HG03064 (cell line): ENCODE results near the gene TTN.
A peak's percentile ranks its signal among the peaks of the same experiment; 100 is the strongest.

Experiments
- ATAC-seq: cut with Tn5 transposase; IDR thresholded peaks from one replicate; pipeline ENCODE4 v1.9.1; 2021; ENCODE audit warnings: low read depth; ENCODE audit not compliant: unreplicated experiment

Gene TTN

GRCh38 chr2:178807227-178808008 is at the start of gene TTN:
Gene TTN, minus strand, starts transcription at chr2:178807423. Its CDS starts 2,781 bp downstream, at chr2:178804642.
- ATAC-seq: no peak

- ATAC-seq: no peak
Observed at GRCh38 chr2:178855151-178855550, 47.9 kb upstream of the TTN start.

DNA sequence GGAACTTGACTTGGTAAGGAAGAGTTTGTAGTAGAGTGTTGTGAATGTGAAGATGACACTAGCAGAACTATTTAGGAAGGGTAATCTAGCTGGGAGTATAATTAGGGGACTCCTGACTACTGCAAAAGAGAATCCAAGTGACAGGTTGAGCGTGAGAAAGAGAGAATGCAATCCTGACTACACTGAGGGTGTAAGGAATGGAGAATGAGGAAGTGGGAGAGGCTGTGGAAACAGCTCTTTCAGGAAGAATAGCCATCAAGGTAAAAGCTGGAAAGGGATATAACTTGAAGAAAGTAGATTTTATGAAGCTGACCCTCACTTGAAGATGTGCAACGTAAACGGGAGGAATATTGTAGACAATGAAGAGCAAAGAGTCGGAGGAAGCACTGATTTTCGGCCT is 41.1 kb upstream of the TTN start:
- ATAC-seq: no peak

GRCh38 chr2:178846458-178846802 is 39.2 kb upstream of the TTN start:
- no peak for ATAC-seq

DNA sequence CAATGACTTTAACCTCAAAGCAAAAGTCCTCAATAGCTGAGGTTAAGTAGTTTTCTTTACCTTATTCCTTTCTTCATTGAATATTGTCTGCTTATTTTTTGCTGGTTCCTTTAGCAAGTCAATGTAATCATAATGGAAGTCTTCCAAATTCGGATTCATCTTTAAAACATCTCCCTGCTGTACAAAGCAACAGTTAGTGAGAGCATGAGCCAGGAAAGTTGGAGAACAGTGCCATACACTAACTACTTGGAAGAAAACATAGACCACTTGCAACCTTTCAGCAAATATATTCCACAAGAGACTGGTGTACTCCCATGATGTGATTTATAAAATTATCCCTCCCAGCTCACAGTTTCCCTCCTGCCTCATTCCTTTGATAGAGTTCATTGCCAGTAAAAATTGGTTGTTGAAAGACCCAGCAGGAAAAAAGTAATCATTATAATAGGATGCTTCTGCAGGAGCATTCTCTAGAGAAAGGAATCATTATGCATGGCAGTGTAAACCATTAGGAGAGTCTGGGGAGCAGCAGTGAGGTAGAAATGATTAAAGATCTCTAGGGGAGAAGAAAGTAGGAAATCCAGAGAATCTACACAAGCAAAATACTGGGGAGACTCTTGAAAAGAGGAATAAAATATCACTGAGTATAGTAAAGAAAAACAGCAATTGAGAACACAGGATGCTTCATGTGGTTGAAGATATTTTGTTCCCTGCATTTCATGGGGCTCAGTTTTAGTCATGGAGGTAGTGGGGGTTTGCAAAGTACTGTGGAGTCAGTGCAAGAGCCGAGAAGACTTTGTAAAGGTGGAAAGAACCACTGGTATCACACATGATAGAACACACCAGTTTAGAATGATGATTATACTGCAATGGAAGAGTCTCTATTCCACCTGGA is 38.6 kb upstream of the TTN start:
- no peak for ATAC-seq

GRCh38 chr2:178844701-178845100 is 37.5 kb upstream of the TTN start:
- no peak for ATAC-seq

DNA sequence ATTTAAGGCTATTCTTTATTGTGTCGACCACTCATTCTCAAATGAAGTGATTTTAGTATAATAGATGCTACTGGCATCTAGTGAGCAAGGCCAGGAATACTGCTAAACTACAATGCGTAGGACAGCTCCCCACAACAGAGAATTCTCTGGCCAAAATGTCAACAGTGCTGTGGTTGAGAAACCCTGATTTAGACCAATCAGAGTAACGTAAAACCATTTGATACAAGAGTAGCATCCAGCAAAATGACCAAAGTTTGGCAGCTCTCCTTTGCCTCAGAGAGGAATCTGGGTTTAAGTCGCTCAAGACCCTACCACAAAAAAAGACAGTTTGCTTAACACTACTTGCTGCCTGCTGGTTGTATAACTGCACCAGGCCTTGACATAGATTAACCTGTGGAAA is 37.0 kb upstream of the TTN start:
- ATAC-seq: no peak

DNA sequence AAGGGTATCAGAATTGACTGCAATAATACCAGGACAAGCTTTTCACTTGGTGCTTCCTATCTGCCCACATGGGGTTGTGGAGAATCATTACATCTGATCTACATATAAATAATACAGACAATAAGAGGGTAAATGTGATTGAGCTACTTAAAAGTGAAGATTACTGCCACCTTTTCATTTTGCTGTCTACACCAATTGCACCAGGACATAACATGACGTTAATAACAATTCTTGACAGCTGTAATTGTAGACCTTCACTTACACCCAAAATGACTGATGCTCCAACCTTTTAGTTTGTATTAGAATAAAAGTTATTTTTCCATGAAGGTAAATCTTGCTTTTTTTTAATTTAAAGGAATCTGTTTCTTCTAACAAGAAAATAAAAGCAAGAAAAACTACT is 36.5 kb upstream of the TTN start:
- ATAC-seq: no peak

DNA sequence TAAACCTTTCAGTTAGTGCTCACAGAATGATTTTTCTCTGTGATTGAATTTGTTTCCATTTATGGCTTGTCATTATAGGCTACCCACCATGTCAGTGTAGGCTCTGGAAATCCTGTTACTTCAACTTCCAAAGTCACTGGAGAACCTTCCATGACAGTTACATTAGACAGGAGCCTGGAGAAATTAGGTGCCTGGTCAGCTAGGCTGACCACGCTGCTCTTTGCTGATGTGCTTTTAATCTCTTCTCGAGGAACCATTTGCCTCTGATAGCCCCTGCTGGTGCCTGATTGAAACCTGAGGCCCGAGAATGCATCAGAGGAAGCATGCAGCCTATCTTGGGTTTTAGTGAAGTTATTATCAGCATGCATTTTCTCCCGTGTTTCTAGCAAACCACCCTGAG is 29.6 kb upstream of the TTN start:
- no peak for ATAC-seq

DNA sequence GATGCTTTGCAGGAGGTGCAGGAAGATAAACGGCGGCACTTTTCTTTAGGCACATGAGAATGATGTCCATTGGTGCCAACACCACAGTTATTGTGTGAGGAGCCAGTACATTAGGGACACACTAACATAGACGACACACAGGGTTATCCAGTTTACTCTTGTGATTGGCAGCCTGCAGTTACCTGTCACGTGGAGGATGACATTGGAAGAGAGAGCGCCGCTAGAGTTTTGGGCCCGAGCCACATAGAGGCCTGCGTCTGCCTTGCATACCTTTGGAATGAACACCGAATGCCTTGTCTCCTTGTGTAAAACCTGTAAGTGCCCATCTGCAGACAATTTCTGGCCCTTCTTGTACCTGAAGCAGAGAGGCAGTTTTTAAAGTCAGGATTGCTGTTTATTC is 26.9 kb upstream of the TTN start:
- no peak for ATAC-seq

- ATAC-seq: no peak
Observed at GRCh38 chr2:178833382-178833781, 26.2 kb upstream of the TTN start.

DNA sequence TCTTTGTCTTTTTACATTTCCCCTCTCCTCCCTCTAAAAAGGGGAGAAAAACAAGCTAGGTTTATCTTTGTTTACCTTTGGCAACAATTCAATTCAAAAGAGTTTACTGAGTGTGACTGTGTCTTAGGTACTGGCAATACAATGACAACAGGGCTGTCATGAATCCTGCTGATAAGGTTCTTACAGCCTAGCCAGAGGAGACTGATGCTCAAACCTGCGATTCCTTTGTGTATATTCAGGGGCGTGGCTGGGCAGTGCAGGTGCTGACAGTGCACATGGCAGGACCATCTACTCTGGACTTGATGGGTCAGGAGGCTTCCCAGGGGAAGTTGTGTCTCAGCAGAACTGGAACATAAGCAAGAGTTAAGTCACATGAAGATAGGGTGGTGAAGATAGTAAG is 23.2 kb upstream of the TTN start:
- ATAC-seq: no peak

GRCh38 chr2:178829981-178830380 is 22.8 kb upstream of the TTN start:
- ATAC-seq: no peak

GRCh38 chr2:178829299-178829960 is 22.2 kb upstream of the TTN start:
- ATAC-seq: no peak

- no peak for ATAC-seq
Observed at GRCh38 chr2:178828486-178828881, 21.3 kb upstream of the TTN start.

- no peak for ATAC-seq
Observed at GRCh38 chr2:178827739-178828485, 20.7 kb upstream of the TTN start.

DNA sequence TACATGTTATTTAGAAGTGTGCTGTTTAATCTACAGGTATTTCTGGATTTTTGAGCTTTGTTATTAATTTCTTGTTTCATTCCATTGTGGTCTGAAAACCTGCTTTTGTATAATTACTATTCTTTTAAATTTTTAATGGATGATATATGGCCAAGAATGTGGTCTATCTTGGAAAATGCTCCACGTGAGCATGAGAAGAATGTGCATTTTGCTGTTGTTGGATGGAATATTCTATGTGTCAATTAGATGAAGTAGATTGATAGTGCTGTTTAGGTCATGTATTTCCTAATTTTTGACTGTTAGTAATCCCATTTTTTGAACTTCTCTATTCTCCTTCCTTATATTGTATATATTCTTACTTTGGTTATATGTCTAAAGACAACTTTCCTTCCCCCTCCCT is 19.9 kb upstream of the TTN start:
- no peak for ATAC-seq

- ATAC-seq: no peak
Observed at GRCh38 chr2:178825183-178825582, 18.0 kb upstream of the TTN start.

- no peak for ATAC-seq
Observed at GRCh38 chr2:178824181-178824580, 17.0 kb upstream of the TTN start.

- ATAC-seq: peak; percentile 90
Observed at GRCh38 chr2:178819992-178820391, 12.8 kb upstream of the TTN start.
